22Rv1 (cell line): ENCODE measurements around the gene STAC3.

Experiments used
- H3K27ac ChIP-seq: fragments of 450-650 bp; 2 replicates; pipeline ENCODE4 v1.5.1; 2017
- CTCF ChIP-seq: fragments of 450-650 bp; IDR thresholded peaks from 2 replicates; pipeline ENCODE4 v1.5.1; 2017; ENCODE audit warnings: mild to moderate bottlenecking
- ZFX ChIP-seq: fragments of 450-650 bp; IDR thresholded peaks from 2 replicates; pipeline ENCODE4 v1.6.1; 2017; ENCODE audit warnings: antibody characterized with exemption, borderline replicate concordance

STAC3 gene

GRCh38 chr12:57198329-57198728 is 52.7 kb downstream of the STAC3 start:
- H3K27ac ChIP-seq: no peak overlapping the region
- TF ChIP-seq ZFX: no peak
- no peak for TF ChIP-seq CTCF

GRCh38 chr12:57196956-57197355 is 54.0 kb downstream of the STAC3 start:
- H3K27ac ChIP-seq: no peak overlapping the region
- no peak for TF ChIP-seq ZFX
- TF ChIP-seq CTCF: no peak

- H3K27ac ChIP-seq: no peak overlapping the region
Measured at GRCh38 chr12:57196439-57196838, 54.5 kb downstream of the STAC3 start.

GRCh38 chr12:57195611-57196371 is 55.2 kb downstream of the STAC3 start:
- no peak overlapping the region for H3K27ac ChIP-seq
- TF ChIP-seq ZFX (no peak), CTCF (peak; percentile 42)

More at GRCh38 chr12:57196439-57196838, 54.5 kb downstream of the STAC3 start:
- TF ChIP-seq CTCF (no peak), ZFX (no peak)

GRCh38 chr12:57195186-57195585 is 55.8 kb downstream of the STAC3 start:
- TF ChIP-seq ZFX (no peak), CTCF (no peak)
- no peak overlapping the region for H3K27ac ChIP-seq

GRCh38 chr12:57194253-57194652 is 56.7 kb downstream of the STAC3 start:
- H3K27ac ChIP-seq: no peak overlapping the region
- TF ChIP-seq CTCF (no peak), ZFX (no peak)

GRCh38 chr12:57193706-57194245 is 57.2 kb downstream of the STAC3 start:
- no peak overlapping the region for H3K27ac ChIP-seq
- no peak for TF ChIP-seq CTCF
- no peak for TF ChIP-seq ZFX
